HG02870 (cell line): ENCODE measurements around the gene ZBTB16.

Experiments used
- ATAC-seq: cut with Tn5 transposase; IDR thresholded peaks from one replicate; pipeline ENCODE4 v1.9.1; 2021; ENCODE audit warnings: mild to moderate bottlenecking, moderate library complexity; ENCODE audit not compliant: unreplicated experiment

The ZBTB16 gene

DNA sequence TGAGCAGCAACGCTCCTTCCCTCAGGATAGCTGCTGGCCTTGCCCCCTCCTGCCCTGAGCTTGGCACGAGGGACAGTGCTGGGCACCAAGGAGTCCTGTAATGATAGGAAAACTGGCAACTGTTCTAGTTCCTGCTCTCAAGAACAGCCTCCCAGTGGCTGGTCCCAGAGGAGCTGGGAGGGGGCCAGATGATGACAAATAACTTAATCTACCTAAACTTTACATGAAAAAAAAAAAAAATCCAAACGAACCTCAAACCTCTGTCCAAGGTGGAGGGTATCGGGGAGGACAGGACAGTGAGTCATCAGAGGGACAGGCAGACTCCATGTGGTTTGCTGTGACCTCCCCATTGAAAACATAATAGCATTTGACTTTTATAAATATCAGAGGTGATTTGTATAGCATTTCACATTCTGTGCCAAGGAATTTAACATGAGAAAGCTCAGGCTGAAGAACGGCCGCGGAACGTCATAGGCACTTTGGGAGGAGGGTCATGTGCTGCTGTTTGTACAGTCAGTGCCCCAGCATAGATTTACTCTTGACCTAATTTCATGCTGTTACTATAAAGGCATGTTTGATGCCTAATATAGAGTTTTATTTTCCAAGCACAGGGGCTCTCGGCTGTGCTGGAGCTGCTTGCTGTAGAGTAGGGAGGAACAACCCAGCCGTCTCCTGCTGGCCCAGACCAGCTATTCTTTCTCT lies 138.4 kb downstream of the ZBTB16 start:
- no peak for ATAC-seq

- no peak for ATAC-seq
Observed at GRCh38 chr11:114199051-114199450, 139.5 kb downstream of the ZBTB16 start.

- no peak for ATAC-seq
Observed at GRCh38 chr11:114200351-114201133, 141.0 kb downstream of the ZBTB16 start.

DNA sequence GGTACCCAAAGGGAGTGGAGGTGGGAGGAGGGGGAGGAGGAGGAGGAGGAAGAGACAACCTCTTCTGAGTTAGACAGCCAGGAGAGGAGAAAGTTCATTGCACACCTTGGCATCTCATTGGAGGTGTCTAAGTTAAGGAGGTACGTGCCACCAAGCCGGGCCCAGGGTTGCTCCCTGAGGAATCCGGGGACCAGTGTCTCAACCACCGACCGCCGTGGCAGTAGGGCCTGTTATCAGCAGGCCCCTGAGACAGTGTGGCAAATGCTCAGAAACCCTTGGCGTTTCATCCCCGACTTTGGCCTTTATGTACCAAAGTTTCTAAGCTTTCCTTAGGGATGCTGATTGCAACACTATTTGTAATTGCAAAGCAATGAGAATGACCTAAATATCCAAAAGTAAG lies 141.7 kb downstream of the ZBTB16 start:
- ATAC-seq = no peak

DNA sequence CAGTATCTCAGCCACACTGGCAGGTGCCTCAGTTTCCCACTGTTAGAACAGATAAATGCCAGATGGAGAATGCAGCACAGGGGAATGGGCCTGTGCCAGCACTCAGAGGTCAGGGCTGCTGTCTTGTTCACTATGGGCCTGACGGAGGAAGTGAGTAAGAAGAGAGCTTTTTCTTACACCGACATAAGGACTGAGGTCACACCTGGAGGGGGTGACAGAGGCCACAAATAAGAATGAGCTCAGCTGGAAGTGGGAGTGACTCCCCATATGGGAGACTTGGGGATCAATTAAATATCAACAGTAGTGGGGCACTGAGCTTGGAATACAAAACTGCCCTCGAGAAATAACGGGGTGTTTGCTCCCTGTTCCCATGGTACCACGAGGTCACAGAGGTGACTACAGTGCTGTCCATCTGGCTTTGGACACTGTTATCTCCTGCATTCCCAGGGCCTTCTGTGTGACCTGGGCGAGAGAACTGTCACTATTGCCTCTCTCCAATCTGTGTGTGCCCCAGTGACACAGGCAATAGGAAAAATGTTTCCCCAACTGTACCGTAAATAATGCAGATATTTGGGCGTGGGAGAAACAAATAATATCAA lies 142.6 kb downstream of the ZBTB16 start:
- no peak for ATAC-seq

DNA sequence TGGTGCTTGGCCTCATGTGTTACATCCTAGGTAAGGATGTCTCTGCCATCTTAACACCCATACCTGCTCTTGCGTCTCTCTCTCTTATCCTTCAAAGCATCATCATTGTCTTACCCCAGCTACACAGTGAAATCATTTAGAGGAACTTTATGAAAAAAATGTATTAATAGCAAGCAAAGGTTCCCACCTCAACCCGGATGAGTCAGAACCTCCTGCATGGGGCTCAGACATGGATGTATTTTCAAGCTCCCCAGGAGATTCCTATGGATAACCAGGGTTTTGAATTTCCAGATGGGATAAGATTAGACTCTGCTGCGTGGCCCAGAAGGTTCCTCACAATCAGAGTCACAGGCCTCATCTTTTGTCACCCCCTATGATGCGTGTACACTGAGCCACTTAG lies 147.6 kb downstream of the ZBTB16 start:
- ATAC-seq = no peak

DNA sequence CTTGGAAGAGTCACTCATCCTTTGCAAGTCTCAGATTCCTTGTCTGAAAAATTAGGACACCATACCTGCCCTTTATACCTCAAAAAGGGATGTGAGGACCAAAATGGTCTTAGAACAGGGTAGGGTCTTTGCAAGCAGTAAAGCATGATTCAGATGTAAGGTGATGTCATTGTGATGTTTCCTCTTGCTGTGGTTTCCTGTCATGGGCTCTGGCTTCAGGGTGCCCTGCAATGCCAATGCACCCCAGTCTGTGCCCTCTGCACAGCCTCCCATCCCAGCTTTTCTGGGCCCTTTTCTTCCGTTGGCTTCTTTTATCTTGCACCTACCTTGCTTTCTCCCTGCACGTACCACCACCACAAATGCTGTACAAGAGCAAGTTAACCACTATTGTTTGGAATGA lies 148.9 kb downstream of the ZBTB16 start:
- ATAC-seq = no peak

DNA sequence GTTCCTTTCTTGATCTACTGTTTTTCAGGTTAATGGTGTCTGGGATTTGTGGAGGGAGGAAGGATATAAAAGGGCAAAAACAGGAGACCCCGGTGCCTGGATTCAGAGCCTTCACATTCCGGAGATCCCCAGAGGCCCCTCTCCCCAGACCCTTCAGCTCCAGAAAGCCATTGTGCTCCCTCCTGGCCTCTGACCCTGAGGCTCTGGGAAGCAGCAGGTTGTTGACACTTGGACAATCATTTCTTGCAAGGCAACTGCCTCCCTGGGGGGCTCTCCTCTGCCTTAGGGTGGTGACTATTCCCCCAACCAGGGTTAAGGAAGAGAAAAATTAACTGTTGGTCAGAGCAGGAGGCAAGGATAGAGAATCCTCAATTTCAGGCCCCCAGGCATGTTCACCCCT lies 149.8 kb downstream of the ZBTB16 start:
- ATAC-seq = no peak

- no peak for ATAC-seq
Observed at GRCh38 chr11:114209904-114210303, 150.4 kb downstream of the ZBTB16 start.

- ATAC-seq = no peak
Observed at GRCh38 chr11:114211444-114212121, 152.1 kb downstream of the ZBTB16 start.

DNA sequence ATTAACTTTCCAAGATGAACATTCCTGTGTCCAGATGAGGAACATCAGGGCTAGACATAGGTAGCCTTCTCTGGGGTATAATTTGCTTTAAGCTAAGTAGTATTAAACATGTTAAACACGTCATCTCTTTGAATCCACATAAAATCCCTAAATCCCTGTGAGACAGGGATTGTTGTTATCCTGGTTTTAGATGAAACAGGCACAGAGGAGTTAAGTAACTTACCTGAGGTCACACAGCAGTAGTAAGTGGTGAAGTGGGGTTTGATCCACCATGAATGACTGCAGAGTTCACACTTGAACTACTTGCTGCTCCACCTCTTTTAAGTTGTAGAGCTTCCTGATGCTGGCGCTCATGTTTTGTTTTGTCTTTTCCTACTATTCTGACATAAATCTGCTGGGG lies 154.1 kb downstream of the ZBTB16 start:
- ATAC-seq = no peak

DNA sequence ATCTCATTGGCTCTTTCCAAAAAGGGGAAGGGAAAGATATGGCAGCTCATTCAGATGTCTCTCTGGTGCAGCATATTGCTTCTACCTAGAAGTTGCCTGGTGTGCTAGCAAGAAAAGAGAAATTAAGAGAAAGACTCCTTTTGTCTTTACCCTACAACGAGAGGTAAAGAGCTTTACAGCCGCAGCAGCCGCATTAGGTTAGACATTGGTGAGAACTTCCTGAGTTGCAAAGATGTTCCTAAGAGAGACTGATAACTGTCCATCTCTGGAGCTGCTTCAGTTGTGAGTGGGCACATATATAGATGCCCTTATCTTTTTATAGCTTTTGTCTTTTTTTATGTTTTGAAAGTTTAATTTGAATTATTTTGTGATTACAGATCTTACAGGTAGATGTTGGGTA lies 155.9 kb downstream of the ZBTB16 start:
- no peak for ATAC-seq

- ATAC-seq = no peak
Observed at GRCh38 chr11:114215871-114216795, 156.6 kb downstream of the ZBTB16 start.

DNA sequence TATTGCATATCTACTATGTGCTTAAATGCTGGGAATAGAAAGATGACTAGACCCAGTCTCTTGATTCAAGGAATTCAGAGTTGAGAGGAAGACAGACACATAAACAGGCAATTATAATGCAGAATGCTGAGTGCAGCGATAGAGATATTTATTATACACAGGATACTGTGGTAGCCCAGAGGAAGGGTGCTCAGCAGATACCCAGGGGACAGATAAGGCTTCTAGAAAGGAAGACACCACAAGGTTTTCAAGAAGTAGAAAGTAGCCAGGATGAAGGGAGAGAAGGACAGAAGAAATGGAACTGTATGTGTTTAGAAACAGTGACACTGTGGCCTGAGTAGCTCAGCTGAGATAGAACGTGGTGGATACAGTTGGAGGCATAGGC lies 157.3 kb downstream of the ZBTB16 start:
- no peak for ATAC-seq

DNA sequence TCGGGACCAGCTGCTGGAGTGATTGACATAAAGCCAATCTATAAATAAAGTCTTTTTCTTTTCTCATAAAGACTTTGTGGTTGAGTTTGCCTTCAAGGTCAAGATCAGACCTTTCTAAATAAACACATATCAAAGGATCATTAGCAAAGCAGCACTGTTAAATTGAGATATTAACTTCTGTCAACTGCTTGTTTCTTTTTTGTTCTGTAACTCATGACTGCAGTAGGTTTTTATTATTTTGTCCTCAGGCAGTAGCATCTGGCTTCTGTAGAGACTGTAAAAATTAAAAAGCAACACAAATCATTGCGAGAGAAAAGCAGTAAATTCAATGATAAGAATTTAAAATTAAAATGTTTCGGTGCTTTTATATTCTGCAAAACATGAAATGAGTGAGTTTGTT lies 159.0 kb downstream of the ZBTB16 start:
- no peak for ATAC-seq

DNA sequence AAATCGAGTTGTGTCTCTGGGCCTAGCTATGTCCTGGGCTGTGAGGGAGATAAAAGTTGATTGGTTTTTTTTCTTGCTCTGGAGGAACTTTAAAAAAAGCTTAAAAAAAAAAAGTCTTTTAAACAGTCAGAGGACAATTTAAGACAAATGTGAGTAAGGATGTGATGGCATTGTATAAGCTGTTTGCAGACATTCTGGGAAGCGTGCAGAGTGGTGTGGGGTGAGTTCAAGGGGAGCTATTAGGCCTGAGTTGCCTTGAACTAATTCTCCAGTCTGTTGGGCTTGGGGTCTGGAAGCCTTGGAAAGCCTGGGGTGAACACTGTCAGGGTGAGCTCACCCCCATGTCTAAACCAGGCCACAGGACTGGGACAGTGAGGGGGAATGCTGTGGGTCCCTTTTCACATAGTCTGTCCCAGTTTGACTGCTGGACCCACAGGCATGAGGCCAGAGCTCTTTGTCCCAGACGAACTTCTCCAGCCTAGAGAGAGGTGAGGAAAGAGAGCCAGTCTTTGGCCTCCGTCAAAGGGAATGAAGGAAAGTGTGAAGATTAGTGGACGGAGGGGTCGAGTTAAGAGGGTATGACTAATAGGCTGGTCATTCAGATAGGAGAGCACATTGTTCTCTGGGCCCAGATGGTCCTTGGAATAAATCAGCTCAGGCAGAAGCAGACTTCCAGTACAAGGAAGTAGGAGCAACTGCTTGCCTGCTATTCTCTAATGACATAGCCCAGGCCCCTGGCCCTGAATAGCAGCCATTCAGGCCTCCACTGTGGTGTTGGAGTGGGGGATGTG lies 160.2 kb downstream of the ZBTB16 start:
- ATAC-seq = no peak

- no peak for ATAC-seq
Observed at GRCh38 chr11:114221037-114221436, 161.5 kb downstream of the ZBTB16 start.

GRCh38 chr11:114225661-114226060 lies 166.2 kb downstream of the ZBTB16 start:
- no peak for ATAC-seq

DNA sequence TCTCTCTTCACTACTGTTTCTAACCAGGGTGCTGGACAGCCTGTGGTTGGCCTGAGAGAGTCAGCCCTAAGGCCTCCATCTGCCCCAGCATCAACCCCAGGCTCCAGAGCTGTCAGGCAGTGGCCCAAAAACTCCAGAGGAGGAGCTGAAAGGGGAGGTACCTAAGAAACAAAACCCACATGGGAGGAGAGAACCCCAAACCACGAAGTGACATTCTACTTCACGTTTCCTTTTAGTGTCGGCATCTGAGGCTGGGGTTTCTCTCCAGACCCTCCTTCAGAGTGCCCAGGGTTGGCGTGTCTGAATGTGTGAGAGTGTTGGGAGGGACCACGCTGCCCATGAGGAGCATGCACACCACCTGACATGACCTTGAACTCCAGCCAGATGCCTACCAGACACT lies 166.8 kb downstream of the ZBTB16 start:
- no peak for ATAC-seq
